Mucosa of rectum (tissue), 2 donors: ENCODE data around the gene DAD1.

ENCODE experiments used
- H3K27ac ChIP-seq, 2 donors: one replicate each; pipeline ENCODE4 v1.7.0; 2013; ENCODE audit warnings: inconsistent platforms in 2 of 2, low read depth in 2 of 2, low read length in 2 of 2
- H3K27me3 ChIP-seq, 2 donors: one replicate each; pipeline ENCODE4 v1.7.0; 2013; ENCODE audit warnings: low read length in 2 of 2; ENCODE audit not compliant: control insufficient read depth in 2 of 2, insufficient read depth in 2 of 2
- H3K36me3 ChIP-seq, 2 donors: one replicate each; pipeline ENCODE4 v1.7.0; 2013; ENCODE audit warnings: low read length in 2 of 2; ENCODE audit not compliant: control insufficient read depth in 2 of 2, insufficient read depth in 2 of 2
- H3K4me1 ChIP-seq, 2 donors: one replicate each; pipeline ENCODE4 v1.7.0; 2013; ENCODE audit warnings: low read length in 2 of 2, mild to moderate bottlenecking in 1 of 2; ENCODE audit not compliant: control insufficient read depth in 2 of 2, insufficient read depth in 2 of 2
- H3K4me3 ChIP-seq, 2 donors: one replicate each; pipeline ENCODE4 v1.7.0; 2013; ENCODE audit warnings: low read length in 2 of 2
- H3K9ac ChIP-seq, 2 donors: one replicate each; pipeline ENCODE4 v1.7.0; 2013; ENCODE audit warnings: low read length in 2 of 2, low read depth in 1 of 2, mild to moderate bottlenecking in 1 of 2
- H3K9me3 ChIP-seq, 2 donors: one replicate each; pipeline ENCODE4 v1.7.0; 2013; ENCODE audit warnings: low read length in 2 of 2; ENCODE audit not compliant: control insufficient read depth in 2 of 2
- donor health status: healthy.
- donor health status: Normal muscosa, but diverticular disease.

The DAD1 gene

DNA sequence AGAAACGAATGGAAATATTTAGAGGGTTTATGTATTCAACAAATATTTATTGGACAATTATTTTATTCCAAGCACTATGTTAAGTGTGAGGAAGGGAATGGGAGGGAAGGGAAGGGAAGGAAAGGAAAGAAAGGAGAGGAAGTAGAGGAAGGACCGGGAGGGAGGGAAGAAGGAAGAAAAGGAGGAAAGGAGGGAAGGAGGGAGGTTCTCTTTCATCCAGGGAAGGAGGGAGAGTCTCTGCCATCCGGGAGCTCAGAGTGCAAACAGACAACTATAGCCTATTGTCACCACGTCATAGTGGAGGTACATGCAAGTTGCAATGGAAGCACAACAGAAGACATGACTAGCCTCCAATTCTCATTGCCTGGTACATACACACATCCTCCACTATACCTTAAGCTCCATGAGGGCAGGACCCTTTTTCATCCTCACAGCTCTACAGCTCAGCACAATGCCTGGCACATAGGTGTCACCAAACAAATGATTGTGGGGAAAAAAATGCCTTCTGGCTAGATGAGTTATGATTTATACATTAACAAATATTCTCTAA lies 48.1 kb downstream of the DAD1 start:
- Histone ChIP-seq H3K9ac (no peak overlapping the region), H3K27me3 (no peaks in the 10 kb centered on the region), H3K27ac (peak overlapping the region in 1 of 2 donors; percentile 24), H3K4me3 (no peak overlapping the region), H3K36me3 (no peaks in the 10 kb centered on the region), H3K9me3 (no peaks in the 10 kb centered on the region), H3K4me1 (peaks cover 2% of the 10 kb centered on the region in 2 donors)

DNA sequence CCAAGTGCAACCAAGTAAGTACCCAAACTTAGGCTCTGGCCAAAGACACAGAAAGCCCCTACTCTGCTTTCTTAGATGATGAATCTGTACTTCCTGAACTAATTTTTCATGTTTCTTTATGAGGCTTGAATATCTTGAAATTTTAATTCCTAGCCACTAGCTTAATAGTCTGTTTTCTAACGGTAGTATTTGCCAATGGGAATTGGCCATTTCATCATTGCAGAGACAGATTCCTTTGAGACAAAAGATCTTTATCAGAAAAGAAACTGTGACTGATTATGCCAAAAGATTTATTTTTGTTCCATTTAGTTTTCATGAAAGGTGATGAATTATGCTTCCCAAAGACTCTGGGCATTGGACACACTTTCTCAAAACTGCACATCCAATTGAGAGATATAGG lies 48.7 kb downstream of the DAD1 start:
- H3K36me3 ChIP-seq, result no peaks in the 10 kb centered on the region
- H3K9ac ChIP-seq, result no peak overlapping the region
- no peaks in the 10 kb centered on the region for H3K27me3 ChIP-seq
- H3K4me3 ChIP-seq, result no peak overlapping the region
- peak overlapping the region in 1 of 2 donors; percentile 4 for H3K27ac ChIP-seq
- H3K4me1 ChIP-seq, result peaks cover 0 to 2% of the 10 kb centered on the region in 2 donors
- no peaks in the 10 kb centered on the region for H3K9me3 ChIP-seq

- H3K4me3 ChIP-seq, result no peak overlapping the region
- H3K9me3 ChIP-seq, result no peaks in the 10 kb centered on the region
- peak overlapping the region in 1 of 2 donors; percentile 4 for H3K27ac ChIP-seq
- no peaks in the 10 kb centered on the region for H3K27me3 ChIP-seq
- H3K4me1 ChIP-seq, result peaks cover 0 to 2% of the 10 kb centered on the region in 2 donors
- no peaks in the 10 kb centered on the region for H3K36me3 ChIP-seq
- no peak overlapping the region for H3K9ac ChIP-seq
Observed at GRCh38 chr14:22539831-22540230, 49.2 kb downstream of the DAD1 start.

DNA sequence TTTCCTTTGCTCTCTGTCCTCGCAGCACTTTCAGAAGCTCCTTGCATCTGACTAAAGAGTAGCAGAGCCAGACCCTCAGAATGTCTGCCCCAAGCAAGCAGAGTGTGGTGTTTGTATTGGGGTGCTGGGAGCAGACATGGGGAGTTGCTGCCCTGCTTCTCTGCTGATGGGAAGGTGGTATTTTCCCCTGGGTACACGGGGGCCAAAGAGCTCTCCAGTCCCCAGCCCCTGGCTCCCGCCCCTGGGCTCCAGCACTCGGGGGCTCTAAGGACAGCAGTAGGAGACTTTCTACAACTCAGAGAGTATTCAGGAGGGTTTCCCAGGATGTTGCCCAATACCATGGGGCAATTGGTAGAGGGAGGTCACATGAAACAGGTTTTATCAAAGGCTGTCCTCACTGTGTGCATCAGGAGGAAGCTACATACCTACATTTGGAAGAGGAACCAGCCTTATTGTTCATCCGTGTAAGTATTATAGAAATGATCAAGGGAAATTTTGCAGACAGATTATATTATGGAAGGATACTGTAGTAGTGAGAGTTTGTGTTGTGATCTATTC lies 50.3 kb downstream of the DAD1 start:
- Histone ChIP-seq H3K4me3 (no peak overlapping the region), H3K9ac (no peak overlapping the region), H3K36me3 (no peaks in the 10 kb centered on the region), H3K27ac (peak overlapping the region in 1 of 2 donors; percentile 29), H3K9me3 (no peaks in the 10 kb centered on the region), H3K4me1 (peaks cover 0 to 2% of the 10 kb centered on the region in 2 donors), H3K27me3 (no peaks in the 10 kb centered on the region)

DNA sequence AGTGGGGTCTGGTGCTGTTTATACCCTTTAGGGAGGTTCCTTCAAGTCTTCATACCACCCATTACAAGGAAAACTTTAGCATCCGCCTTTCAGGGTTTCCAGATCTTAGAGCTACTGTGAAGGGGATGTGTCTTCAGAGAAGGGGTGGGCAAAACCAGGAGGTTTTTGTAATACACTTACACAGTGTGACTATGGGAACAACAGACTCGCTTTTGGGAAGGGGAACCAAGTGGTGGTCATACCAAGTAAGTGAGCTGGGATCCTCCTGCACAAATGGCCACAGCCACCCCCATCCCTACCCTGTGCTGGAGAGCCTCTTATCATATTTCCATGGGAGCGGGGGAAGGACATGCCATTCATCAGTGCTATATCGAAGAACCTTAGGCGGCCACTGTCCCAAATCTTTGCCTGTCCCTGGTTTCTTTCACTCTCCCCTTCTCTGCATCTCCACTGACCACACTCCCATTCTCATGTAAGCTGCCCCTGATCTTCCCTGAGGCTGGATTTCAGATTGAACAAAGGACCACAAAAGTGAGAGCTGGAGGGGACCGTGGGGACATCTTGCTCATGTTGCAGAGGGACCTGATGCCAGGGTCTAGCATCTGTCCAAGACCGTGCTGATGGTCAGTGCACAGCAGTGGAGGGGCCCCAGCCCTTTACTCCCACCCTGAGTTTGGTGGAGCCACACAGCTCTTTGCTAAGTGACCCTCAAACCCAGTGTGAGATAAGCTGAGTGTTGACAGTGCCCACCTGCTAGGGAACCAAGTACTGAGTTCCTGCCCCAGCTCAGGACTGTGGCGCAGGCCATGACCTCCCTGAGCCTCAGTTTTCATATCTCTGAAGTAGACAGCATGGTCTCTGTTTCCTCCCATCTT lies 51.4 kb downstream of the DAD1 start:
- Histone ChIP-seq H3K4me1 (peaks cover 0 to 2% of the 10 kb centered on the region in 2 donors), H3K27ac (peak overlapping the region; percentile 51 to 56), H3K9ac (no peak overlapping the region), H3K27me3 (no peaks in the 10 kb centered on the region), H3K4me3 (no peak overlapping the region), H3K9me3 (no peaks in the 10 kb centered on the region), H3K36me3 (no peaks in the 10 kb centered on the region)

- H3K27ac ChIP-seq, result peak overlapping the region; percentile 51 to 56
- no peak overlapping the region for H3K4me3 ChIP-seq
- peaks cover 0 to 2% of the 10 kb centered on the region in 2 donors for H3K4me1 ChIP-seq
- H3K9ac ChIP-seq, result no peak overlapping the region
- no peaks in the 10 kb centered on the region for H3K27me3 ChIP-seq
- H3K9me3 ChIP-seq, result no peaks in the 10 kb centered on the region
- no peaks in the 10 kb centered on the region for H3K36me3 ChIP-seq
Observed at GRCh38 chr14:22536853-22537338, 52.1 kb downstream of the DAD1 start.

- no peak overlapping the region for H3K4me3 ChIP-seq
- peaks cover 0 to 2% of the 10 kb centered on the region in 2 donors for H3K4me1 ChIP-seq
- no peak overlapping the region for H3K9ac ChIP-seq
- H3K27ac ChIP-seq, result no peak overlapping the region
- H3K27me3 ChIP-seq, result no peaks in the 10 kb centered on the region
- no peaks in the 10 kb centered on the region for H3K36me3 ChIP-seq
- no peaks in the 10 kb centered on the region for H3K9me3 ChIP-seq
Observed at GRCh38 chr14:22535916-22536315, 53.1 kb downstream of the DAD1 start.

DNA sequence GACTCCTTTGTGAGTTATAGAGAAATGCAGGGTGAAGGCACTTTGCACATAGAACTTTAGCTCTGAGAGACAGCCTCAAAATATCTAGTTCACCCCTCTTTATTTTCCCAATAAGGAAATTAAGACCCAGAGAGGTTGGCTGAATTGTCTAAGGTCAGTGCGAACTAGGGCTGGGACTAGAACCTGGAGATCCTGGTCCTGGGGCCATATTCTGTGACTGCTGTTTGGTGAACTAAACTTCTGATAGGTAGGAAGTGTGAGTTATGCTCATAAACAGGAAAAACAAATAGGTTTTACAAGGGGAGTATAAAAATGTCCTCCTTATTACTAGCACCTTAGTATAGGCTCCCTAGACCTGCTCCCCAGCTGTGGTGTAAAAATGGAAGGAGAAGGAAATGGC lies 53.9 kb downstream of the DAD1 start:
- H3K27me3 ChIP-seq, result no peaks in the 10 kb centered on the region
- H3K9ac ChIP-seq, result no peak overlapping the region
- H3K9me3 ChIP-seq, result no peaks in the 10 kb centered on the region
- no peaks in the 10 kb centered on the region for H3K36me3 ChIP-seq
- H3K27ac ChIP-seq, result peak overlapping the region in 1 of 2 donors; percentile 1
- peaks cover 0 to 2% of the 10 kb centered on the region in 2 donors for H3K4me1 ChIP-seq
- H3K4me3 ChIP-seq, result no peak overlapping the region

GRCh38 chr14:22534547-22534946 lies 54.5 kb downstream of the DAD1 start:
- no peaks in the 10 kb centered on the region for H3K27me3 ChIP-seq
- H3K4me3 ChIP-seq, result no peak overlapping the region
- H3K27ac ChIP-seq, result peak overlapping the region in 1 of 2 donors; percentile 1
- H3K36me3 ChIP-seq, result no peaks in the 10 kb centered on the region
- no peaks in the 10 kb centered on the region for H3K9me3 ChIP-seq
- H3K9ac ChIP-seq, result no peak overlapping the region
- H3K4me1 ChIP-seq, result peaks cover 0 to 2% of the 10 kb centered on the region in 2 donors

- no peak overlapping the region for H3K4me3 ChIP-seq
- no peak overlapping the region for H3K27ac ChIP-seq
Observed at GRCh38 chr14:22533739-22534359, 55.2 kb downstream of the DAD1 start.

More at GRCh38 chr14:22533739-22534359, 55.2 kb downstream of the DAD1 start:
- Histone ChIP-seq H3K27me3 (no peaks in the 10 kb centered on the region), H3K4me1 (peaks cover 0 to 2% of the 10 kb centered on the region in 2 donors), H3K36me3 (no peaks in the 10 kb centered on the region), H3K9me3 (no peaks in the 10 kb centered on the region), H3K9ac (no peak overlapping the region)
